ENCODE results near the gene NHERF1.

NHERF1 gene

DNA sequence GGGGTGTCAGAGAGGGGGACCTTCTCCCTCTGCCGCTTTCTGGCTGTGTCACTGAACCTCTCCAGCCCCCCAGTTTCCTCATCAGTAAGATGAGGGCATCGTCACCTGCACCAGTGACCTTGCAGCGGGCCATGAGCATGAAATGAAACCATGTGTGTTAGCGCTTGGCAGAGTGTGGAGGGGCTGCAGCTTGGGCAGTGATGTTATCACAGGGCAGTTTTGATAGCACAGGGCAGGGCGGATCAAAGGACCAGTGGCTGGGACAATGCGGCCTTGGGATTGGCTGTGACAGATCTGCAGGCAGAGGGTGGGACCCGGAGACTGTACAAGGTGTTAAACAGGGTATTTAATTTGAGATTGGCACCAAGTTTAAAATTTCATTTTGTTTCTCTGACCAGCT is 66.6 kb downstream of the NHERF1 start:
- DNase-seq, result no peak

- no peak for DNase-seq
Observed at GRCh38 chr17:74815550-74816370, 67.3 kb downstream of the NHERF1 start.

DNA sequence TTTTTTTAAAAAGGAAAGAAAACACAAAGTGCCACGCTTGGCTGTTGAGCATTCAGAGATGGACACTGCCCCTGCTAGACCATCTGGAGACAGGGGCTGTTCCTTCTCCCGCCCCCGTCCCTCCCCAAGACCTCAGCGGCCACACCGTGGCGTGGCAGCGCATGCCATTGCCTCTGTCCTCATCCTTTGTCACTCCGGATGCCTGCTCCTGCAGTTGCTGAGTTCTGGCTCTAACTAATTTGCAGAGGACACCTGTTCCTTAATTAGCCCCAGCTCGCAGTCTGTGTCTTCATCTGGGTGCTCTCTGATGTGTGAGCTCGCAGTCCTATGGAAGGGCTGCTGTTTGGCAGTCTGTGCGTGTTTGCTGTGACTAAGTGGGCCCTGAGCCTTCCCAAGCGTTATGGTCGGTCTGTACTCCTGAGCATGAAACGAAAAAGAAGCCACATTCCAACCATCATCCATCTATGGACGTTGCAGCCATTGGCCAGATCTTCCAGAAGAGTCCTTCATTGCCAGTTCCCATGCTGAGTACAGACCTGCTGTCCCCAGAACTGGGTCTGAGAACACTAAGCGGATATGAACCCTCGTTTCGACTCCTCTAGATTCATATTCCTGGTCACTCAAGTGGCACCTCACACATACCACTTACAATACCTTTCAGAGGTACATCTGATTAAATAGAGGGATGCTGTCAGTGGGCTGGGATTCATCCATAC is 68.6 kb downstream of the NHERF1 start:
- DNase-seq, result no peak

DNA sequence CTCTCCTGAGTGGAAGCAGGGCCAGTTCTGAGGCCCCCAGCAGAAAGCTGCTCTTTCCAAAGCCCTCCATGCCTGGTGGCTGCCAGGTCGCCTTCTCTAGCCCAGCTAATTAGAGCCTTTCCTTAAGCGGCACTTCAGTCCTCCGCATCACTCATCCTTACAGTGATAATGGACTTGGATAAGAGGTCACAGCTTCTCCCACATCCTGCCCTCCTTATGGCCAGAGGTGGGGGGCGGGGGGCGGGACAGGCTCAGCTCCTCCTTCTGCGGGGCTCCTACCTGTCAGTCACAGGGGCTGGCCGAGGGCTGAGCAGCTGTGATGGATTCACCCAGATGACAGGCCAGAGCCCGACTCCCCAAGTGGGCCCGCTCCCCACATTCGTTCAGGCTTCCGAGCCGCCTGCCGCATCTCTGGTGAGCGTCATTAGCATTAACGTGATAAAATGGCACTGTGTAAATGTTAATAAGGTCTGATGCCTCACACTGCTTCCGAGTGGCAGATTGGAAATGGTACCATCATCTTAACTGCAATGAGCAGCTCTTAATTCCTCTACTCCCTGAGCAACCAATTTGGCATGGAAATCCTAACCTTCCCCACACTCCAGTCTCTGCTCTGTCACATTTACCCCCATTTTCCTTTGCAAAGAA is 70.0 kb downstream of the NHERF1 start:
- no peak for DNase-seq
